Suprapubic skin (tissue), 3 donors: Measurements from ENCODE around the gene S100A3.

Experiments used
- CTCF ChIP-seq, 2 donors: fragments of 200-600 bp in 1 of 2; fragments of 450-650 bp in 1 of 2; sonication (generic) in 1 of 2; IDR thresholded peaks; one replicate each; pipeline ENCODE4 v1.5.1; 2016 to 2019; ENCODE audit warnings: antibody characterized with exemption in 2 of 2, mild to moderate bottlenecking in 1 of 2, moderate library complexity in 1 of 2
- POLR2AphosphoS5 ChIP-seq, 3 donors: sonication (generic); formaldehyde crosslinking; IDR thresholded peaks; one replicate each; pipeline ENCODE4 v1.6.1; 2017; ENCODE audit warnings: antibody characterized with exemption in 3 of 3

- no peak for TF ChIP-seq CTCF (IDR thresholded peaks at IDR 0.05)
- no peak for TF ChIP-seq POLR2AphosphoS5 (IDR thresholded peaks at IDR 0.05)
Measured at GRCh38 chr1:153587314-153587713, 38.3 kb upstream of the S100A3 start.
